OCI-LY1 (cell line): ENCODE measurements around the gene MTOR.

Experiments
- H2AFZ ChIP-seq: fragments of 200-600 bp; sonication (generic), shearing (Covaris generic); 2 replicates; pipeline ENCODE4 v1.6.0; 2014; ENCODE audit warnings: antibody characterized with exemption, mild to moderate bottlenecking, low read length
- H3F3A ChIP-seq: fragments of 200-600 bp; sonication (generic), shearing (Covaris generic); 2 replicates; pipeline ENCODE4 v1.6.0; 2014; ENCODE audit warnings: mild to moderate bottlenecking, antibody characterized with exemption, low read length, moderate library complexity; ENCODE audit not compliant: insufficient read depth
- H3K27ac ChIP-seq: fragments of 200-600 bp; sonication (generic); 2 replicates; pipeline ENCODE4 v1.5.1; 2014; ENCODE audit warnings: low read length, mixed run types, mild to moderate bottlenecking, low read depth; ENCODE audit not compliant: poor library complexity, severe bottlenecking
- H3K27me3 ChIP-seq: fragments of 200-600 bp; sonication (generic); 2 replicates; pipeline ENCODE4 v1.6.0; 2014; ENCODE audit warnings: antibody characterized with exemption, mild to moderate bottlenecking, low read length, moderate library complexity; ENCODE audit not compliant: insufficient read depth
- H3K36me3 ChIP-seq: fragments of 200-600 bp; sonication (generic); 2 replicates; pipeline ENCODE4 v1.6.1; 2014; ENCODE audit warnings: mild to moderate bottlenecking, antibody characterized with exemption, low read length, moderate library complexity, mixed read lengths; ENCODE audit not compliant: insufficient read depth
- H3K4me1 ChIP-seq: fragments of 200-600 bp; sonication (generic); 2 replicates; pipeline ENCODE4 v1.5.1; 2014; ENCODE audit warnings: mild to moderate bottlenecking, low read length, moderate library complexity; ENCODE audit not compliant: insufficient read depth, severe bottlenecking
- H3K4me2 ChIP-seq: fragments of 200-600 bp; sonication (generic), shearing (Covaris generic); 2 replicates; pipeline ENCODE4 v1.6.1; 2014; ENCODE audit warnings: low read length
- H3K4me3 ChIP-seq: fragments of 200-600 bp; sonication (generic); 2 replicates; pipeline ENCODE4 v1.5.1; 2014; ENCODE audit warnings: low read length, low read depth, mild to moderate bottlenecking, mixed read lengths; ENCODE audit not compliant: poor library complexity, severe bottlenecking
- H3K79me2 ChIP-seq: fragments of 200-600 bp; shearing (Covaris generic); 2 replicates; pipeline ENCODE4 v1.6.1; 2016; ENCODE audit warnings: mixed run types, low read length, mixed read lengths; ENCODE audit not compliant: insufficient read depth
- H3K9ac ChIP-seq: fragments of 200-600 bp; sonication (generic), shearing (Covaris generic); 2 replicates; pipeline ENCODE4 v1.6.1; 2014; ENCODE audit warnings: mild to moderate bottlenecking, low read length, mixed read lengths
- H3K9me2 ChIP-seq: fragments of 200-600 bp; sonication (generic), shearing (Covaris generic); 2 replicates; pipeline ENCODE4 v1.6.1; 2014; ENCODE audit warnings: low read depth, mild to moderate bottlenecking, low read length, mixed read lengths
- H3K9me3 ChIP-seq: fragments of 200-600 bp; shearing (Covaris generic); 2 replicates; pipeline ENCODE4 v1.6.1; 2014; ENCODE audit warnings: low read length, mixed read lengths
- H4K20me1 ChIP-seq: fragments of 200-600 bp; sonication (generic), shearing (Covaris generic); 2 replicates; pipeline ENCODE4 v1.6.0; 2016; ENCODE audit warnings: mild to moderate bottlenecking, low read length; ENCODE audit not compliant: insufficient read depth
- EZH2 ChIP-seq: fragments of 200-600 bp; sonication (generic), shearing (Covaris generic); IDR thresholded peaks from 2 replicates; pipeline ENCODE4 v1.8.0; 2017; ENCODE audit warnings: borderline replicate concordance, mixed run types, mild to moderate bottlenecking, antibody characterized with exemption, low read length, moderate library complexity, mixed read lengths
- TF ChIP-seq, protein P1 (sequence below): fragments of 200-600 bp; sonication (generic), shearing (Covaris generic); IDR thresholded peaks from 2 replicates; pipeline ENCODE4 v1.5.1; 2017; ENCODE audit warnings: mild to moderate bottlenecking, antibody characterized with exemption, low read length, moderate library complexity, mixed read lengths

MTOR gene

GRCh38 chr1:11175461-11175860, 86.9 kb downstream of the MTOR start:
- Histone ChIP-seq H3K9me3 (no peaks in the 10 kb centered on the region), H3K79me2 (no peaks in the 10 kb centered on the region), H3K9ac (no peak overlapping the region), H3F3A (no peaks in the 10 kb centered on the region), H3K27ac (no peak overlapping the region), H3K9me2 (no peaks in the 10 kb centered on the region), H4K20me1 (no peaks in the 10 kb centered on the region), H3K27me3 (no peaks in the 10 kb centered on the region), H3K4me3 (no peak overlapping the region), H3K4me2 (no peak overlapping the region), H3K4me1 (no peaks in the 10 kb centered on the region), H3K36me3 (peaks cover 5% of the 10 kb centered on the region; the same call in 1 of the 2 replicates), H2AFZ (no peak overlapping the region)
- no peak for TF ChIP-seq EZH2
- TF ChIP-seq, protein P1, sequence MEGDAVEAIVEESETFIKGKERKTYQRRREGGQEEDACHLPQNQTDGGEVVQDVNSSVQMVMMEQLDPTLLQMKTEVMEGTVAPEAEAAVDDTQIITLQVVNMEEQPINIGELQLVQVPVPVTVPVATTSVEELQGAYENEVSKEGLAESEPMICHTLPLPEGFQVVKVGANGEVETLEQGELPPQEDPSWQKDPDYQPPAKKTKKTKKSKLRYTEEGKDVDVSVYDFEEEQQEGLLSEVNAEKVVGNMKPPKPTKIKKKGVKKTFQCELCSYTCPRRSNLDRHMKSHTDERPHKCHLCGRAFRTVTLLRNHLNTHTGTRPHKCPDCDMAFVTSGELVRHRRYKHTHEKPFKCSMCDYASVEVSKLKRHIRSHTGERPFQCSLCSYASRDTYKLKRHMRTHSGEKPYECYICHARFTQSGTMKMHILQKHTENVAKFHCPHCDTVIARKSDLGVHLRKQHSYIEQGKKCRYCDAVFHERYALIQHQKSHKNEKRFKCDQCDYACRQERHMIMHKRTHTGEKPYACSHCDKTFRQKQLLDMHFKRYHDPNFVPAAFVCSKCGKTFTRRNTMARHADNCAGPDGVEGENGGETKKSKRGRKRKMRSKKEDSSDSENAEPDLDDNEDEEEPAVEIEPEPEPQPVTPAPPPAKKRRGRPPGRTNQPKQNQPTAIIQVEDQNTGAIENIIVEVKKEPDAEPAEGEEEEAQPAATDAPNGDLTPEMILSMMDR = no peak

DNA sequence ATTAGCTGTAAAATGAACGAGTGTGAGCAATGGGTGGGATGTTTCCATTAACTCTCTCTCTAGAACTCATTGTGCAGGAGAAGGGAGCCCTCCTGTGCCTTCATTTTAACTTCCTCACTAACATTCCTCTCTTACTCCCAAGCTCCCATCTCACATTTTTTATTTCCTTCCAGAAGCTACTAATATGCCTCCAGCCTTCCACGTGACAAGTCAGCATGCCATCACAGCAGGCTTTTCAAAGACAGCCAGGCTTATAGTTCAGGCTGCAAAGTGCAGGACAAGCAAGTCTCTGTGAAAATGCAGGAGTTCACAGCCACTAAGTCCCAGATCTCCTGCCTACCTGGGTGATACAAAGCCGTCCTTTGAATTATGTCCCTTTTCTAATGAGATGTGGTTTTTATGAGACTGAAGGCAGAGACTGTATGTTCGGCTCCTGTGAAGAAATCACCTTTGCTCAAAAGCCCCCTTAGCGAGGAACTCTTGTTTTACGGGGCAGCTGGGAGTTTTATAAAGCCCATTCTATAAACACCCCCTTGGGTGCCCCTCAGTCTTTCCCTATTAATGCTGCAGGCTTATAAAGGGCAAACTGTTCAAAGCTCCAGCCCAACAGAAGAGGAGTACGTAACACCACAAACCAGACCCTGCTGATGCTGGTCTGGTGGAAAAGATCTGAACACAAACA, 87.9 kb downstream of the MTOR start:
- Histone ChIP-seq H3K4me3 (no peak overlapping the region), H3K27me3 (no peaks in the 10 kb centered on the region), H3K9me3 (no peaks in the 10 kb centered on the region)

GRCh38 chr1:11170102-11170501, 92.2 kb downstream of the MTOR start:
- no peaks in the 10 kb centered on the region for H3K9me3 ChIP-seq
- no peak overlapping the region for H3K4me2 ChIP-seq
- H3K27me3 ChIP-seq = no peaks in the 10 kb centered on the region
- no peak overlapping the region for H3K4me3 ChIP-seq
- TF ChIP-seq, protein P1 = no peak
- no peak for TF ChIP-seq EZH2
- H3K27ac ChIP-seq = no peak overlapping the region
- no peak overlapping the region for H3K9ac ChIP-seq
- no peaks in the 10 kb centered on the region for H3K4me1 ChIP-seq
- no peaks in the 10 kb centered on the region for H3F3A ChIP-seq
- no peaks in the 10 kb centered on the region for H3K9me2 ChIP-seq
- H3K36me3 ChIP-seq = peaks cover 14% of the 10 kb centered on the region
- no peaks in the 10 kb centered on the region for H3K79me2 ChIP-seq
- no peaks in the 10 kb centered on the region for H4K20me1 ChIP-seq
- H2AFZ ChIP-seq = no peak overlapping the region

More for the DNA sequence above, 87.9 kb downstream of the MTOR start:
- peaks cover 3% of the 10 kb centered on the region; the same call in 1 of the 2 replicates for H3K36me3 ChIP-seq
- no peak overlapping the region for H2AFZ ChIP-seq
- no peaks in the 10 kb centered on the region for H3K9me2 ChIP-seq
- TF ChIP-seq, protein P1 = no peak
- TF ChIP-seq EZH2 = no peak
- H3K79me2 ChIP-seq = no peaks in the 10 kb centered on the region
- H3K9ac ChIP-seq = no peak overlapping the region
- no peak overlapping the region for H3K4me2 ChIP-seq
- no peaks in the 10 kb centered on the region for H4K20me1 ChIP-seq
- no peaks in the 10 kb centered on the region for H3F3A ChIP-seq
- H3K27ac ChIP-seq = no peak overlapping the region
- H3K4me1 ChIP-seq = no peaks in the 10 kb centered on the region
